ENCODE results near the gene CS. TPM values are rescaled to one million over a fixed set of nuclear protein-coding genes. Genes with fewer than 3 reads are reported as not detected.

CS gene
- total and polyA plus RNA-seq, 9 donors, result 48.9 to 237 (median 137) TPM

DNA sequence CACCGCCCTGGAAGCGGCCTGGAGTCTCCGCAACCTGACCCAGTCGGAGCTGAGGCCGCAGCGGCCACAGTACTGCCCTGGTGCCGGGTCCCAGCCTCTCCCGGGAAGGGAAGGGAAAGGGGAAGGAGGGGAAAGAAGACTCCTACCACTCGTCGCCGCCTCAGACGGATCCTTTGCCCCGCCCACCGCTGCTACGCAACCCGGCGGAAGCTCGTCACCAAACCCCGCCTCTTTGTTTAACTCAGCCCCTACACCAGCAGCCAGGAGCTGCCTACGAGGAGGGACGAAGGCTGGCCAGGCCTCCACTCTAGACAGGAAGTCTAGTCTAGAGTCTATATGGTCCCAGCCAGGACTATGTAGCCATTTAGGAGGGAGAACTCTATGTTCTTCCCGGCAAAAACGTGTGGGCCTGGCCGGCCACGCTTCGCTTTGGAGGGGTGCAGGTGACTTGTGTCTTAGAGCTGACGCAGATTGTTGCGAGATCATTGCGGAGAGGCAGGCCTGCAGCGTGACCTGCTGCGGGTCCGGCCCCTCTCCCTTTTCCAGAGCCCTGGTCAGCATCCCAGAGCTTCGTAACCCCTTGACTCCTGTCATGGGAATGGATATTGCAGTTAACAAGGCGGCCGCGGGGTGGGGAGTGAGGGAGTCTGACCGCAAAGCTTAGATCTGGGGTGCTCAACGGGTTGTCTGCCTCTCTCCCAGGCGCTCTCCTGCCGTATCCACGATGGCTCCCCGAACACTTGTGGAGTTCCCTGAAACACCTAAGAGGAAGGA is 78.2 kb downstream of the CS start, which contains the start of gene RNF41:
TSS of gene RNF41 (minus strand) at position 166 of the 774 bp plus-strand sequence. CDS start 7,875 bp downstream, outside the sequence.
- H3K27ac ChIP-seq, result peak within 1 kb of the TSS; percentile 92 to 95
- no peaks in the 10 kb centered on the region for H3K27me3 ChIP-seq
- peak within 1 kb of the TSS; percentile 76 for H3K4me3 ChIP-seq
- WGBS, 3 donors, result 1 to 2% (median 1%) methylated on average over 41 to 42 of the region's 42 CpGs
- DNase-seq, result peak; percentile 97 to 99 (median 98)
- H3K9me3 ChIP-seq, result no peaks in the 10 kb centered on the region
- no peaks in the 10 kb centered on the region for H3K36me3 ChIP-seq
- TF ChIP-seq POLR2A (IDR thresholded peaks at IDR 0.05) (peak; percentile 100), EP300 (IDR thresholded peaks at IDR 0.05) (peak; percentile 17)
- TF ChIP-seq, protein P1, sequence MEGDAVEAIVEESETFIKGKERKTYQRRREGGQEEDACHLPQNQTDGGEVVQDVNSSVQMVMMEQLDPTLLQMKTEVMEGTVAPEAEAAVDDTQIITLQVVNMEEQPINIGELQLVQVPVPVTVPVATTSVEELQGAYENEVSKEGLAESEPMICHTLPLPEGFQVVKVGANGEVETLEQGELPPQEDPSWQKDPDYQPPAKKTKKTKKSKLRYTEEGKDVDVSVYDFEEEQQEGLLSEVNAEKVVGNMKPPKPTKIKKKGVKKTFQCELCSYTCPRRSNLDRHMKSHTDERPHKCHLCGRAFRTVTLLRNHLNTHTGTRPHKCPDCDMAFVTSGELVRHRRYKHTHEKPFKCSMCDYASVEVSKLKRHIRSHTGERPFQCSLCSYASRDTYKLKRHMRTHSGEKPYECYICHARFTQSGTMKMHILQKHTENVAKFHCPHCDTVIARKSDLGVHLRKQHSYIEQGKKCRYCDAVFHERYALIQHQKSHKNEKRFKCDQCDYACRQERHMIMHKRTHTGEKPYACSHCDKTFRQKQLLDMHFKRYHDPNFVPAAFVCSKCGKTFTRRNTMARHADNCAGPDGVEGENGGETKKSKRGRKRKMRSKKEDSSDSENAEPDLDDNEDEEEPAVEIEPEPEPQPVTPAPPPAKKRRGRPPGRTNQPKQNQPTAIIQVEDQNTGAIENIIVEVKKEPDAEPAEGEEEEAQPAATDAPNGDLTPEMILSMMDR (IDR thresholded peaks at IDR 0.05), result peak in 1 of 3 donors; percentile 28
- intact Hi-C loops (cut with DNase I), result loop anchor here (2.0 to 10.0 kb wide), 3 partner anchors 61 to 97 kb away; partner anchors contain the start of genes ESYT1 (in 2 of the 4) and MYL6 (in 1 of the 4)
- peaks cover 5% of the 10 kb centered on the region for H3K4me1 ChIP-seq (ENCODE audit: insufficient read depth)

Other genes with a start within 250 kb of the CS start
- 10 to 100 TPM in 1 of 7 donors, 1 to 10 TPM in 5, under 1 TPM in 1; 0.72 to 20.6 (median 3.3) TPM for gene ERBB3, start 220.2 kb downstream of the CS start, total RNA-seq
- 1 to 10 TPM; 1.1 to 5.0 TPM for gene ERBB3, start 220.2 kb downstream of the CS start, polyA plus RNA-seq
- 10 to 100 TPM; 65.6 to 86.2 (median 77.0) TPM for gene PA2G4, start 195.8 kb downstream of the CS start, total RNA-seq
- 100 to 1,000 TPM in 1 of 2 donors, 10 to 100 TPM in 1; 86.5 to 219 TPM for gene PA2G4, start 195.8 kb downstream of the CS start, polyA plus RNA-seq
- gene RPL41, start 183.7 kb downstream of the CS start, total RNA-seq, result 1,000 to 10,000 TPM; 6,021 to 8,245 (median 6,510) TPM
- gene RPL41, start 183.7 kb downstream of the CS start, polyA plus RNA-seq, result over 10,000 TPM; 11,306 to 11,451 TPM
- 10 to 100 TPM in 4 of 7 donors, 1 to 10 TPM in 3; 1.8 to 14.7 (median 10.7) TPM for gene ZC3H10, start 182.1 kb downstream of the CS start, total RNA-seq
- gene ZC3H10, start 182.1 kb downstream of the CS start, polyA plus RNA-seq, result 1 to 10 TPM; 4.4 to 5.2 TPM
- gene ESYT1, start 172.1 kb downstream of the CS start, total RNA-seq, result 100 to 1,000 TPM in 3 of 7 donors, 10 to 100 TPM in 4; 80.3 to 139 (median 97.3) TPM
- 100 to 1,000 TPM in 1 of 2 donors, 10 to 100 TPM in 1; 62.3 to 102 TPM for gene ESYT1, start 172.1 kb downstream of the CS start, polyA plus RNA-seq
- gene MYL6B, start 147.7 kb downstream of the CS start, total RNA-seq, result 10 to 100 TPM; 65.9 to 99.2 (median 73.4) TPM
- gene MYL6B, start 147.7 kb downstream of the CS start, polyA plus RNA-seq, result 10 to 100 TPM; 32.8 to 77.3 TPM
- 1,000 to 10,000 TPM in 5 of 7 donors, 100 to 1,000 TPM in 2; 782 to 1,485 (median 1,329) TPM for gene MYL6, start 142.0 kb downstream of the CS start, total RNA-seq
- 1,000 to 10,000 TPM; 1,579 to 3,375 TPM for gene MYL6, start 142.0 kb downstream of the CS start, polyA plus RNA-seq
- gene SMARCC2, start 110.8 kb downstream of the CS start, total RNA-seq, result 100 to 1,000 TPM in 5 of 7 donors, 10 to 100 TPM in 2; 57.9 to 172 (median 117) TPM
- gene SMARCC2, start 110.8 kb downstream of the CS start, polyA plus RNA-seq, result 100 to 1,000 TPM in 1 of 2 donors, 10 to 100 TPM in 1; 66.4 to 139 TPM
- gene RNF41, start 78.4 kb downstream of the CS start, total RNA-seq, result 10 to 100 TPM; 34.1 to 55.6 (median 40.6) TPM
- 10 to 100 TPM; 29.4 to 45.1 TPM for gene RNF41, start 78.4 kb downstream of the CS start, polyA plus RNA-seq
- gene NABP2, start 76.0 kb downstream of the CS start, total RNA-seq, result 10 to 100 TPM; 19.8 to 43.7 (median 28.9) TPM
- 10 to 100 TPM; 25.0 to 37.5 TPM for gene NABP2, start 76.0 kb downstream of the CS start, polyA plus RNA-seq
- under 1 TPM; 0.25 to 0.85 (median 0.69) TPM for gene SLC39A5, start 70.3 kb downstream of the CS start, total RNA-seq
- gene SLC39A5, start 70.3 kb downstream of the CS start, polyA plus RNA-seq, result under 1 TPM in 1 of 2 donors, not detected in 1; 0.28 TPM
- gene ANKRD52, start 41.9 kb downstream of the CS start, total RNA-seq, result 10 to 100 TPM in 5 of 7 donors, 1 to 10 TPM in 2; 9.1 to 37.7 (median 28.9) TPM
- 10 to 100 TPM; 10.5 to 26.2 TPM for gene ANKRD52, start 41.9 kb downstream of the CS start, polyA plus RNA-seq
- gene COQ10A, start 33.4 kb downstream of the CS start, total RNA-seq, result 10 to 100 TPM; 11.3 to 31.1 (median 14.9) TPM
- 10 to 100 TPM; 13.8 to 20.5 TPM for gene COQ10A, start 33.4 kb downstream of the CS start, polyA plus RNA-seq
- gene CNPY2, start 15.7 kb upstream of the CS start, total RNA-seq, result 100 to 1,000 TPM in 2 of 7 donors, 10 to 100 TPM in 5; 58.9 to 112 (median 84.9) TPM
- gene CNPY2, start 15.7 kb upstream of the CS start, polyA plus RNA-seq, result 100 to 1,000 TPM; 107 to 134 TPM
- gene PAN2, start 33.7 kb upstream of the CS start, total RNA-seq, result 100 to 1,000 TPM in 1 of 7 donors, 10 to 100 TPM in 6; 41.0 to 103 (median 74.5) TPM
- gene PAN2, start 33.7 kb upstream of the CS start, polyA plus RNA-seq, result 10 to 100 TPM; 44.2 to 67.2 TPM
- gene IL23A, start 38.6 kb upstream of the CS start, total RNA-seq, result under 1 TPM in 2 of 7 donors, not detected in 5; 0.23 to 0.35 TPM
- under 1 TPM in 1 of 2 donors, not detected in 1; 0.16 TPM for gene IL23A, start 38.6 kb upstream of the CS start, polyA plus RNA-seq
- 100 to 1,000 TPM in 3 of 7 donors, 10 to 100 TPM in 4; 81.5 to 161 (median 90.2) TPM for gene STAT2, start 59.8 kb upstream of the CS start, total RNA-seq
- gene STAT2, start 59.8 kb upstream of the CS start, polyA plus RNA-seq, result 100 to 1,000 TPM in 1 of 2 donors, 10 to 100 TPM in 1; 56.1 to 122 TPM
- not detected for gene APOF, start 62.5 kb upstream of the CS start, total RNA-seq
- gene APOF, start 62.5 kb upstream of the CS start, polyA plus RNA-seq, result not detected
- gene TIMELESS, start 149.1 kb upstream of the CS start, total RNA-seq, result 1 to 10 TPM; 2.1 to 4.5 (median 3.2) TPM
- gene TIMELESS, start 149.1 kb upstream of the CS start, polyA plus RNA-seq, result 1 to 10 TPM; 2.9 to 6.4 TPM
- gene MIP, start 154.3 kb upstream of the CS start, total RNA-seq, result under 1 TPM in 1 of 7 donors, not detected in 6; 0.23 TPM
- gene MIP, start 154.3 kb upstream of the CS start, polyA plus RNA-seq, result not detected
- 1 to 10 TPM; 1.4 to 4.1 (median 3.2) TPM for gene SPRYD4, start 168.2 kb upstream of the CS start, total RNA-seq
- 1 to 10 TPM; 2.0 to 2.7 TPM for gene SPRYD4, start 168.2 kb upstream of the CS start, polyA plus RNA-seq
- gene GLS2, start 187.8 kb upstream of the CS start, total RNA-seq, result 1 to 10 TPM; 1.2 to 4.4 (median 2.6) TPM
- gene GLS2, start 187.8 kb upstream of the CS start, polyA plus RNA-seq, result under 1 TPM; 0.87 to 0.92 TPM
- gene RBMS2, start 221.5 kb upstream of the CS start, total RNA-seq, result 10 to 100 TPM; 15.0 to 44.4 (median 36.6) TPM
- gene RBMS2, start 221.5 kb upstream of the CS start, polyA plus RNA-seq, result 10 to 100 TPM; 14.4 to 56.9 TPM